ENCODE measurements around the gene CRYBG1. TPM values are rescaled to one million over a fixed set of nuclear protein-coding genes. Genes with fewer than 3 reads are reported as not detected.
A peak's percentile ranks its signal among the peaks of the same experiment; 100 is the strongest.

Gene CRYBG1
- total and polyA plus RNA-seq, 2 donors (not counting 1 experiment from before 2014, with no cell fraction given), result 9.6 to 47.0 TPM

- POLR2A ChIA-PET, result no interaction called here
- DNase-seq, result peak; percentile 54
- Histone ChIP-seq H3K4me2 (replicated peaks; ENCODE audit: low read depth, low read length, poor library complexity, severe bottlenecking) (no peak overlapping the region), H2AFZ (ENCODE audit: insufficient read depth, low read depth, low read length, poor library complexity, severe bottlenecking) (no peak overlapping the region), H3K27ac (ENCODE audit: low read length in 2 of 2) (peak overlapping the region in 1 of 2 donors; percentile 31), H3K27me3 (replicated peaks in 1 of 4; ENCODE audit: control extremely low read depth in 1 of 4, control insufficient read depth in 3 of 4, insufficient read depth in 4 of 4, low read length in 3 of 4) (peaks cover 0 to 3% (median 0%) of the 10 kb centered on the region in 4 experiments), H3K36me3 (replicated peaks in 1 of 2; ENCODE audit: control extremely low read depth in 1 of 2, control insufficient read depth in 1 of 2, extremely low read depth in 1 of 2, insufficient read depth in 2 of 2, low read length in 1 of 2) (no peaks in the 10 kb centered on the region), H3K9ac (ENCODE audit: low read length) (no peak overlapping the region), H3K4me1 (ENCODE audit: control insufficient read depth in 2 of 2, insufficient read depth in 2 of 2, low read length in 2 of 2) (peaks cover 19 to 22% of the 10 kb centered on the region in 2 donors), H3K4me3 (ENCODE audit: control extremely low read depth in 1 of 5, extremely low read depth in 1 of 5, insufficient read depth in 1 of 5, low read depth in 2 of 5, low read length in 4 of 5) (no peak overlapping the region), H4K20me1 (ENCODE audit: control insufficient read depth, insufficient read depth, low read length, poor library complexity, severe bottlenecking) (no peaks in the 10 kb centered on the region), H3K79me2 (ENCODE audit: control insufficient read depth, insufficient read depth, low read length) (no peaks in the 10 kb centered on the region), H3K9me3 (ENCODE audit: control extremely low read depth in 1 of 3, control insufficient read depth in 2 of 3, insufficient read depth in 1 of 3, low read length in 2 of 3) (no peaks in the 10 kb centered on the region)
- Mint-ChIP-seq H3K4me3 (no peak overlapping the region), H3K27ac (no peak overlapping the region), H3K4me1 (peaks cover 20% of the 10 kb centered on the region), H3K9me3 (ENCODE audit: insufficient read depth) (no peaks in the 10 kb centered on the region), H3K27me3 (peaks cover 11% of the 10 kb centered on the region)
- TF ChIP-seq CTCF (IDR thresholded peaks at IDR 0.05) (peak; percentile 84), EZH2 (IDR thresholded peaks at IDR 0.05; ENCODE audit: borderline replicate concordance, insufficient read depth, low read depth, low read length, poor library complexity, severe bottlenecking) (no peak)
- no CpG with 5 or more reads among the region's 4 CpGs for WGBS (ENCODE audit: insufficient coverage)
- no peak for ATAC-seq (ENCODE audit: low read depth)
- CTCF ChIA-PET, result interaction anchor here (0.6 to 12.0 kb wide), 13 partner anchors 12 to 551 kb away, joined by 3 to 567 read pairs (median 4); no protein-coding TSS in a partner anchor
- intact Hi-C loops (cut with micrococcal nuclease), result loop anchor here (1.0 to 5.0 kb wide), 4 partner anchors 66 to 666 kb away; no protein-coding TSS in a partner anchor
These were observed 85.9 kb downstream of the CRYBG1 start for GRCh38 chr6:106446287-106446885.

GRCh38 chr6:106446983-106447382 is 86.5 kb downstream of the CRYBG1 start:
- Histone ChIP-seq H2AFZ (ENCODE audit: insufficient read depth, low read depth, low read length, poor library complexity, severe bottlenecking) (no peak overlapping the region), H3K4me2 (replicated peaks; ENCODE audit: low read depth, low read length, poor library complexity, severe bottlenecking) (no peak overlapping the region), H3K36me3 (replicated peaks in 1 of 2; ENCODE audit: control extremely low read depth in 1 of 2, control insufficient read depth in 1 of 2, extremely low read depth in 1 of 2, insufficient read depth in 2 of 2, low read length in 1 of 2) (no peaks in the 10 kb centered on the region), H3K9me3 (ENCODE audit: control extremely low read depth in 1 of 3, control insufficient read depth in 2 of 3, insufficient read depth in 1 of 3, low read length in 2 of 3) (no peaks in the 10 kb centered on the region), H3K9ac (ENCODE audit: low read length) (no peak overlapping the region), H3K79me2 (ENCODE audit: control insufficient read depth, insufficient read depth, low read length) (no peaks in the 10 kb centered on the region), H3K4me1 (ENCODE audit: control insufficient read depth in 2 of 2, insufficient read depth in 2 of 2, low read length in 2 of 2) (peaks cover 19 to 22% of the 10 kb centered on the region in 2 donors), H3K4me3 (ENCODE audit: control extremely low read depth in 1 of 5, extremely low read depth in 1 of 5, insufficient read depth in 1 of 5, low read depth in 2 of 5, low read length in 4 of 5) (no peak overlapping the region), H3K27me3 (replicated peaks in 1 of 4; ENCODE audit: control extremely low read depth in 1 of 4, control insufficient read depth in 3 of 4, insufficient read depth in 4 of 4, low read length in 3 of 4) (peaks cover 0 to 3% (median 0%) of the 10 kb centered on the region in 4 experiments), H4K20me1 (ENCODE audit: control insufficient read depth, insufficient read depth, low read length, poor library complexity, severe bottlenecking) (no peaks in the 10 kb centered on the region), H3K27ac (ENCODE audit: low read length in 2 of 2) (peak overlapping the region in 1 of 2 donors; percentile 31)
- H3K9me3 Mint-ChIP-seq (ENCODE audit: insufficient read depth), result no peaks in the 10 kb centered on the region
- peaks cover 10% of the 10 kb centered on the region for H3K27me3 Mint-ChIP-seq
- WGBS (ENCODE audit: insufficient coverage), result no CpG with 5 or more reads among the region's 2 CpGs
- TF ChIP-seq EZH2 (IDR thresholded peaks at IDR 0.05; ENCODE audit: borderline replicate concordance, insufficient read depth, low read depth, low read length, poor library complexity, severe bottlenecking), result no peak
- TF ChIP-seq CTCF (IDR thresholded peaks at IDR 0.05), result no peak
- ChIA-PET POLR2A (no interaction called here), CTCF (interaction anchor here (0.6 to 12.0 kb wide), 10 partner anchors 12 to 551 kb away, joined by 3 to 567 read pairs (median 4); no protein-coding TSS in a partner anchor)
- ATAC-seq (ENCODE audit: low read depth) (no peak), DNase-seq (no peak)
- intact Hi-C loops (cut with micrococcal nuclease), result loop anchor here (1.0 to 5.0 kb wide), 4 partner anchors 66 to 665 kb away; no protein-coding TSS in a partner anchor
- peaks cover 20% of the 10 kb centered on the region for H3K4me1 Mint-ChIP-seq
- peak overlapping the region; percentile 47 for H3K27ac Mint-ChIP-seq
- no peak overlapping the region for H3K4me3 Mint-ChIP-seq

All from B cell (primary cell).